ENCODE data around the gene AGAP3.

AGAP3 gene

DNA sequence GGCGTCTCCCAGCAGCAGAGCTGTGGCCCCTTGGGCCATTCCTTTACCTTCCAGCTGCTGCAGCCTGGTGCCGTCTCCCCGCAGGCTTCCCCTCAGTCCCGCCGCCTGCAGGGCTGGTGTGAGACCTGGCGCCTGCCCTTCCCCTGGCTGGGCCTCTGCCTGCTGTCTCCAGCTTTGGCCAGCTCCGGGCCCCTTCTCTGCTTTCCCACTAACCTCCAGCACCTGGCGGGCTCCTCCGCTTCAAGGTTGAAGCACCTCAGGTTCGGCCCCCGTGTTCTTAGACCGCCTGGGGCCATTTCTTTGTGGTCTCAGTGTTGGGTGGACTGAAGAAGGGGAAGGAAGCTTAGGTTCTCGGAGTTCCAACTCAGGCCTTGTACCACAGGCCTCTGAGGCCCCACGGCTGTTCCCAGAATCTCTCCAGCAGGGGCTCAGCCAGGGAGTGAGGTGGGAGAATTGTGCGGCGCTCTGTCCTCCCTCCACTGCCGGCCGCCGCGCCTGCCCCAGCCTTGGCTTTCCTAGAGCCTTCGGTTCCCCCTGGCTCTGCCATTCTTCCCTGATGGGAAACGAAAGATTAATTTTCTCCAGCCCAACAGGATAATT lies 50.9 kb downstream of the AGAP3 start:
- no peak for DNase-seq (ENCODE audit: low spot score)

DNA sequence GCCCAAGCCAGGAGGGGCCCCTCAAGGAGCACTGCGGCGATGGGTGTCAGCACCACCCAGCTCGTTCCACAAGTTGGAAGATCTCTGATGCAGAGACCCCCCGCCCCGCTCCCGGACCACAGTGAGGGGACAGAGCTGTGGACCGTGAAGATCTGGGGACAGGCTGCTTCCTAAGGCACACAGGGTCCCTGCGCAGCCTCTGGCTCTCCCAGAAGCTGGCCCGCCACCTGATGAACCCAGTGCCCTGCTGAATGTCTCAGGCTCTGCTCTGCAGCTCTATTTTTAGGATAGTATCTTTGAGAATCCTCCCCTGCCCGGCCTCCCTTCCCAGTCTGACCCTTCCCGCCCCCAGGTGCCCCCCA lies 51.5 kb downstream of the AGAP3 start:
- DNase-seq (ENCODE audit: low spot score): no peak

DNA sequence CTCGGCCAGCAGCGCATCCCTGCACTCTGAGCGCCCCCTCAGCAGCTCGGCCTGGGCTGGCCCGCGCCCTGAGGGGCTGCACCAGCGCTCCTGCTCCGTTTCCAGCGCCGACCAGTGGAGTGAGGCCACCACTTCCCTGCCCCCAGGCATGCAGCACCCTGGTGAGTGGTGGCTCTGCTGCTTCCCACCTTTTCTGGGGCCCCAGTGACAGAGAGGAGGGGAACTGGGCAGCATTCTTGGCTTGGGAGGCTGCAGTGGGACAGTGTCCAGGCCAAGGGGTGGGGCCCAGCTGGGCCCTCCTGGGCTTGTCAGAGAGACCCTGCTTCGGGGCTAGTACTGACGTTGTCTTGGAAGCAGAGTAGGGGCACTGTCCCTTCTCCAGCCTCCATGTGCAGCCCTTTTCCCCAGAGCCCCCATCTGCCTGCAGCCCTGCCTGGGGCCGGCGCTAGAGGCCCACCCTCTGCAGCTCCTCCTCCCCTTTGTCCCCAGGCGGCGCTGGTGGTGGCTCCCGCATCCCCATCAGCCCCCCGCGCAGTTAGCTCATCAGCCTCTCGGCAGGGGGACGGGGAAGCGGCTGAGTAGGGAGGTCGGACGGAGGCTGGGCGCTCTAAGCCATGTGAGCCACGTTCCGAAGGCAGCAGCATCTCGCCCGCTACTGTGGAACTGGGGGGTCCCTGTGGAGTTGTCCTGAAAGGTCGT lies 52.0 kb downstream of the AGAP3 start:
- no peak for DNase-seq (ENCODE audit: low spot score)

DNA sequence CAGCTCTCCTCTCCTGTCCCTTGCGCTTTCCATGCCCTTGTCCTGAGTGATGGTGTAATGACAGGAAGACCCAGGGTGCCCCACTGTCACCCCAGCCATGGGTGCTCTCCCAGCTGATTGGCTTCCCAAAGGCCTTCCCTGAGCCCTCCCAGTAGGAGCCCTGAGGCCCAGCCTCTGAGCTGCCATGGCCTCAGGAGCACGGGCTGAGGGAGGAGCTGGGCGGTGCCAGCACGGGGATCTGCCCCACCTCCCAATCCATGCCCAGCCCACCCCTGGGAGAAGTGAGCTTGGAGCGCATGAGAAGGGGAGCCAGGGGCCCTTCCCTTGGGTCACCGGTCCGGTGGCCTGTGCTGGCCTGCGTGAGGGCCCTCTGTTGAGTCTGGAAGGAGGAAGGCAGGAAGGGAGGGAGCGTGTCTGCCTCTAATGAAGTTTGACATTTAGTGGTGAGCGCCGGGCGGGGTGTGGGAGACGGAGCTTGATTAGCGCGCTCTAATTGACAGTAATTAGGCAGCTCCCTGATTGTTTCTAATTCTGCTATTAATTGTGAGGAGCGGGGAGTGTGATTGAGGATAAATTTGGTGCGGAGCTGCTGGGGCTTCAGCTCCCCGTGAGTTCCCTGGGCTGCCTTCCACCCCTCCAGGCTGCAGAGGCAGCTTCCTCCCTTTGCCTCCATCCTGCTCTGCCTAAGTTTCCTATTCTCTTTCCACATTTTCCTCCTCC lies 53.0 kb downstream of the AGAP3 start:
- no peak for DNase-seq (ENCODE audit: low spot score)

DNA sequence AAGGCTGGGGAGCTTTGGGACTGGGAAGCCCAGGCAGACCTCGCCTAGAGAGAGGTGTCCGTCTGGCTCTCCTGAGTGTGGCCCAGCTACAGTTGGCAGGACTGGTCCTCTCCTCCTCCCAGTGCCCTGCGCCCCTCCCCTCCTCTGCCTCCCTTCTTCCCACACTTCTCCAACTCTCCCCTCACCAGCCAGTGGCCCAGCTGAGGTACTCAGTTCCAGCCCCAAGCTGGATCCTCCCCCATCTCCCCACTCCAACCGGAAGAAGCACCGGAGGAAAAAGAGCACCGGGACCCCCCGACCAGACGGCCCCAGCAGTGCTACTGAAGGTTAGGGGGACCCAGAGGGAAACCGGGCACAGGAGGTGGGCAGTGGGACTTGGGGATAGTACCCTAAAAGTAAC lies 53.5 kb downstream of the AGAP3 start:
- DNase-seq (ENCODE audit: low spot score): no peak

DNA sequence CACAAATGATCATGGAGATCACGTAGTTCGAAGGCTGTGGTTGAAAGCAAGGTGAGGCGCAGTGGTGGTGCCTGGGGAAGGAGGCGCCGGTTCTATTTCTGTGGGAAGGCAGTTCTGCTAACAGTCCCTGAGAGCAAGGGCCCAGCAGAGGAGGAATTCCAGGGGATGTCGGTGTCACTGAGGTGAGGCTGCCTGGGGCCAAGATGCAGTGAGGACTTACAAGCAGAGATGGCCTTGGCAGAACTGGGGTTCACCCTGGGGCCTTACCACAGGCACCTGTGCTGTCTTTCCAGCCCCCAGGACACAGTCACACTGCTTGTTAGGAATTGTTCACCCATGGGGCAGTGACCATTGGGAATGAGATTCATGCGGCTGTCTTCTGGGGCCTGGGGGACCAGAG lies 54.6 kb downstream of the AGAP3 start:
- DNase-seq (ENCODE audit: low spot score): no peak

DNA sequence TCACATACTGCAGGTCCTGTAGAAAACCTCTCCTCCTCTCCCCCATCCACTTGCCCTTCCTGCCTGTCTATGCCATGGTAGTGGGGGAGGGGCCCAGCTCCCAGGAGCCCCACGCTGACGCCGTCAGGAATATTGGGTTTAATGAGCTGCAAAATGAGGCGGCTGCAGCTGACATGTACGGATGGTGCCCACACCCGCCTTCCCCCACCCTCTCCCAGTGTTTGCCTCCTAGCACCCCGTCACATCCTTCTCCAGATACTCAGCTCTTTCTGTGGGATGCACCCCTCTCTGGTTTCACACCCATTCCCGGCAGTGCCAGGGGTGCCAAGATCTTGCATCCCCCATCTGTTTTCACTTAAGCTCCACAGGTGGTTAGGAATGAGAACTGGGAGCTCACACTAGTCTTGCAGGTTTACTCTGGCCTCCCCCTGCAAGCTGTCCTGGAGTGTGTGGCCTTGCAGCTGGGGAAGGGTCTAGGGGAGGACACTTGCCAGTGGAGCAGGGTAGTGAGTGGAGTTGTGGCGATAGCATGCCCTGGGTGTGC lies 55.1 kb downstream of the AGAP3 start:
- no peak for DNase-seq (ENCODE audit: low spot score)

DNA sequence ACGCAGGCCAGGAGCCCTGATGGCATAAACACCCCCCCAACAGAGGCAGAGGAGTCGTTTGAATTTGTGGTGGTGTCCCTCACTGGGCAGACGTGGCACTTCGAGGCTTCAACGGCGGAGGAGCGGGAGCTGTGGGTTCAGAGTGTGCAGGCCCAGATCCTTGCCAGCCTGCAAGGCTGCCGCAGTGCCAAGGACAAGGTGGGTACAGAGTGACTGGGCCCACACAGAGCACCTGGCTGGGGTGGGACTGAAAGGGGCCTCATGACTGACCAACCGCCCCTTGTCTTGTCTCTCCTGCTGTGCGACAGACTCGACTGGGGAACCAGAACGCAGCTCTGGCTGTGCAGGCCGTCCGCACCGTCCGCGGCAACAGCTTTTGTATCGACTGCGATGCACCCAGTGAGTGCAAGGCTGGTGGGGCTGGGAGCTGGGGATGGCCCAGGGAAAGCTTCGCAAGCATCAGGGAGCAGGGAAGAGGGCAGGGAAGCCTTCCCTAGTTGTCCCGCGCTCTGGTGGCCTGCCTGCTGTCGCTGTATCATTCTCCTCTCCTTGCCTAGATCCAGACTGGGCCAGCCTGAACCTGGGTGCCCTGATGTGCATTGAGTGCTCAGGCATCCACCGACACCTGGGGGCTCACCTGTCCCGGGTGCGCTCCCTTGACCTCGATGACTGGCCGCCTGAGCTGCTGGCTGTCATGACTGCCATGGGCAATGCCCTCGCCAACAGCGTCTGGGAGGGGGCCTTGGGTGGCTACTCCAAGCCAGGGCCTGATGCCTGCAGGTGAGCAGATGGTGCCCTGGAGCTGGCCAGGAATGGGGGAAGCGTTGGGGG lies 55.8 kb downstream of the AGAP3 start:
- no peak for DNase-seq (ENCODE audit: low spot score)

DNA sequence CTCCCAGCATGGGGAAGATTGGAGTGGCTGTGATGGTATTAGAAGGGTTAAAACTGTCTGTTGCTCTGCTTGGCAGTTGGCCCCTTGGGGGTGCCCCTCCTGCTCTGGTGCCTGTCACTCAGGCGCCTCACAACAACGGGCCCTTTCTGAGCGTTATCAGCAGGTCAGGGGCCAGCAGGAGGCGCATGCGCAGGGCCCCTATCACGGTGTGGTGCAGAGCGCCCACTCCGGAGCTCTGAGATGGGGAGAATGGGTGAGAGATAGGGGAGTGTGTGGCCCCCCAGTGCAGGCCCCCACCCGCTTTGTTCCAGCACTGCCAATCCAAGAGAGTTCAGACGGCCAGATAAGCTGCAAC lies 56.4 kb downstream of the AGAP3 start:
- DNase-seq (ENCODE audit: low spot score): no peak

DNA sequence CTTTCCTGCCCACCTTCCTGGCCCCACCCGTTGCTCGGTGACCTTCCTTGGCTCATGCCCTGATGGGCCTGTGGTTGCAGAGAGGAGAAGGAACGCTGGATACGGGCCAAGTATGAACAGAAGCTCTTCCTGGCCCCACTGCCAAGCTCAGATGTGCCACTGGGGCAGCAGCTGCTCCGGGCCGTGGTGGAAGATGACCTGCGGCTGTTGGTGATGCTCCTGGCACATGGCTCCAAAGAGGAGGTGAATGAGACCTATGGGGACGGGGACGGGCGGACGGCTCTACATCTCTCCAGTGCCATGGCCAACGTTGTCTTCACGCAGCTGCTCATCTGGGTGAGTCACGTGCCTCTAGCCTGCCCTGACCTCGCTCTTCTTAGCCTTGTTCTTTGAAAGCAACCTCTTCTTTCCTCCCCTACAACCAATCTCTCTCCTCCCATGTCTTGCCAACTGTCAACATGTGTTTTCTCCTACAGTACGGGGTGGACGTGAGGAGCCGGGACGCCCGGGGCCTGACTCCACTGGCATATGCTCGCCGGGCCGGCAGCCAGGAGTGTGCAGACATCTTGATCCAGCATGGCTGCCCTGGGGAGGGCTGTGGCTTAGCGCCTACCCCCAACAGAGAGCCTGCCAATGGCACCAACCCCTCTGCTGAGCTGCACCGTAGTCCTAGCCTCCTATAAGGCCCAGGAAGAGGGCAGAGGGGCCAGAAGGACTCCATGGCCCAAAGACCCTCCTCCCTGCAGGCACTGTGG lies 57.2 kb downstream of the AGAP3 start:
- DNase-seq (ENCODE audit: low spot score): no peak

DNA sequence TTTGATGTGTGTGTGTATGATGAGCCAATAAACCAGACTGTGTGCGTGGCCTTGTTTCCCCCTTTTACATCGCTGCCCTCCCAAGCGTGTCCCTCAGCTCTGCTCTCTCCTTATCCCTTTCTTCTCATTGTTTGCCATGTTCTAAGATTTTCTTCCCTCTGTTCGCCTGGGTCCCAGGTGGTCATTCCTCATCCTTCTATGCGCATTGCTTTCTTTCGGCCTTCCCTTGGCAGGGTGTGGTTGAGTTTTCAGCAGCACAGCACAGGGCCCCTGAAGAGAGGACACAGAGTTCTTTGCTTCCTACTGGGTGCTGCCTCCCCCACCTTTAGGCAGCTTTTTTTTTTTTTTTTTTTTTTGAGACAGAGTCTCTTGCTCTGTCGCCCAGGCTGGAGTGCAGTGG lies 58.1 kb downstream of the AGAP3 start:
- no peak for DNase-seq (ENCODE audit: low spot score)

DNA sequence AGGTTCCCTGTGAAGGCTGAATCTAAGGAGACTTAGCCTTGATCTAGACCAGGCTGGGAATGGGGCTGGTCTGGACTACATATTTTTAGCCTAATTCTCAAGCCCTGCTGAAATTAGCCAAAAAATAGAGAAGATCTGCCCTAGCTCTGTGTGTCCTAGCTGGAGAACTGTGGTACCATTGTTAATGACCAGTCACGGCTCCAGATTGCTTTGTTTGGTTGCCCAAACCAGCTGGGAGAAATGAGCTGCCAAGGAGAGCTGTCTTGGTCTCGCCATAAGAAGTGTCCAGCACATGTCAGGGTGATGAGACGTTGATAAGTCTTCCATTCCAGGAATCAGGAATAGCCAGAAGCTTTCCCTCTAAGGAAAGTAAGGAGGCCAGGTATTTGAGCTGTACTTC lies 60.5 kb downstream of the AGAP3 start:
- no peak for DNase-seq (ENCODE audit: low spot score)

DNA sequence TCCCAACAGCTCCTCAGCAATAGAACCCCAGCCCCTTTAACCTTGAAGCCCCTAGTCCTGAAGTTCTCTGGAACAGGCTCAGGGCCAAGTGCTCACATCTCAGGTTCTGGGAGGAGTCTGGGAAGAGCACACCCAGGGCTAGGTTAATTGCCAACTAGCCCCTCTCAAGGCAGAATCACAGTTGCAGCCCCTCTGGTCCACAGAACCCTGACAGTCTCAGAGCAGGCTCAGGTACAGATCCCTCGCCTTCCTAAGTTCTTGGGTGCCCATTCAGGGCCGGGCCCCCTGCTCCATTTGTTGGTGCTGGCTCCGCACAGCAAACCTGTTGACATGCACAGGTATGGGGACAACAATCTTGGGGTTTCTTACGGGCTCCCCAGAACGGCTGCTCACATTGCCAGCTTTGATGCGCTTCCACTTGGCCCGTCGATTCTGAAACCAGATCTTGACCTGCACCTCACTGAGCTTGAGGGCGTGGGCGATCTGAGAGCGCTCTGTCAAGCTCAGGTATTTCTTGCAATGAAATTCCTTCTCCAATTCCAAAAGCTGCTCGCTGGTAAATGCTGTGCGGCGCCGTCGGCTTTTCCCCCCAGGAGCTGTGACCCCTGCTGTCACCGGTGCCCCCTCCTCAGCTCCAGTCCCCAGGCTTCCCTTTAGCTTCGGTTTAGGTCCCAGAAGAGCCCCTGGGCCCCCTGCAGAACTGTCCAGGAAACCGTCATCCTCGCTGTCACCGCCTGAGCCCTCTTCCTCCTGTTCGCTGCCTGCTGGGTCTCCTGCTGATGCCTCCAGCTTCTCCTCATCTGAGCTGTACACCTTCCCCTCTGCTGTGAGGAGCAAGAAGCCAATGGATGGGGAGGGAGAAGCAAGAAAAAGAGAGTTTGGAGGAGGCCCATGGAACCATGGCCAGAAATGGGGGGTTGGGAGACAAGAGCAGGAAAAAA lies 62.3 kb downstream of the AGAP3 start:
- no peak for DNase-seq (ENCODE audit: low spot score)

DNA sequence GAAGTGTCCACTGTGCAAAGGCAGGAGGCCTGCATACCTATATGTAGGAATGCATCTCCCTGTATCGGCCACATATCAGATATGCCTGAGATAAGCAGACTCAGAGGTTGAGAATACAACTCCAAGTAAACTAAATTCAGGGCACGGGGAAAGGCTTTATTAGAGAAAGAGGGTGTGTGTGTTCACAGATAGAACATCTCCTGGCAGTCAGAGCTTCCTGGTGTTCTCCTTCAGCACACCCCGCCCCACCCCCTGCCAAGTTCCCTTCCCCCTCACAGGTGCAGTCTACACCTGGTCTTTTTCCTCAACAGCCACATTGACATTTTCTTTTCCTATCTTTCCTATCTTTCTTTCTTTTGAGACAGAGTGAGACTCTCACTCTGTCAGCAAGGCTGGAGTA lies 64.1 kb downstream of the AGAP3 start:
- DNase-seq (ENCODE audit: low spot score): no peak

DNA sequence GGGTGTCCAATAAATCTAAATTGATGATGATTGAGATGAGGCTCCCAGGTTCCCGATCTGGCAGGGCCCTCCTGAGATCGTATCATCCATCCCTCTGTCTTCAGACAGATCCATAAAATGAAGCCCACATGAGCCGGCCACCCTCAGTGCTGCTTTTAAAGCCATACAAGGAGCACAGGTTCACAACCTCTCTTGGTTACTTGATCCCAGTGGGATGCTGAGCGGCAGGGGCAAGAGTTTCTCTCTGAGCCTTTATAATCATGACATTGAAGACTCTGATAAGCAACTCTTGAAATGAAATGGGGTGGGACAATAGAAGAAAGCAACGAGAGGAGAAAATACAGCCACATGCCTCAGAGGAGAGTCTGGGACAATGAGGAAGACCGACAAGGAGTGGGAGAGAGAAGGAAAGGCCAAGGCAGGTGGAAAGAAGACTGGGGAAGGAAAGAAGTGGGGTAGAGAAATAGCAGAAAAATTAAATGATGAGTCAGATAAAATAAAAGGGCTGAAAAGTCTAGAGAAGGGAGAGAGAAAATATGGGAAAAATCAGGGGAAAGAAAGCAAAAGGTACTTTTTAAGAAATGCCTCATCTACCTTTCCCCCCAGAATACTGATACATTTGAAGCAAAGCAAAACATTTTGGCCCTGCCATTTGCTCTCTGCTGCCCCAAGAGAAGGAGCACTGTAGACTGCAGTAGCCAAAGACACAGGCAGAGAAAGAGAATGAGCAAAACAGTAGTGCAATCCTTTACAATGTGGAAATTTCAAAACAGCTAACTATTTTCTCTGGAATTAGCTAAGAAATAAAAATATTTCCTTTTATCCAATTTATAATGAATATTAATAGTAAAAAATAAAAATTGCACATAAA lies 66.6 kb downstream of the AGAP3 start:
- DNase-seq (ENCODE audit: low spot score): no peak

DNA sequence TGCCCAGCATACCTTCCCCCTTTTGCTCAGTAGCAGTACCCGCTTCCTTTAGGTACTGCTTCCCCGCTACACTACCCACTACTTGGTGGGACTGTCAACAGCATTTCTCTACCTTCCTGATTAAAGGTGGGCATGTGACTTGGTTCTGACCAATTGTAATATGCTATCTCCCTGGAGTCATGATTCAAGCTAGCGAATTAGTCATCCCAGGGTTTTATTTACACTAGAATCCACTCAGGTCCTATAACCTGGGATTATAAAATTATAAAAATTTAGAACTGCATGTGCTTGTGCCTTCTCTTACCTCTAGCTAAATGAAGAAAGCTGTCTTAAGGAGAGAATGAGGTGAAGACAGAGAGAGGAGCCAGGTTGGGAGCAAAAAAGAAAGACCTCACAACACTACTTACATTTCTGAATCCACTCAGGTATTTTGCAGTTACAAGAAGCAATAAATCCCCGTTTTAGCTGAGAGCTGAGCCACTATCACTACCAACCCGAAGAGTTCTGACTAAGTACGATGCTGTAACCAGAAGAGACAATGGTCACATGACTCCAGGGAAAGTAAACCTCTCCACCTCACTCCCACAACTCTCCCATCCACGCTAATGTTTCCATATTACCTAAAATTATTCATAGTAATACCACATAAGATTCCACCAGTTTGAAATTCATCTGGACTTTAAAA lies 71.5 kb downstream of the AGAP3 start:
- DNase-seq (ENCODE audit: low spot score): no peak

DNA sequence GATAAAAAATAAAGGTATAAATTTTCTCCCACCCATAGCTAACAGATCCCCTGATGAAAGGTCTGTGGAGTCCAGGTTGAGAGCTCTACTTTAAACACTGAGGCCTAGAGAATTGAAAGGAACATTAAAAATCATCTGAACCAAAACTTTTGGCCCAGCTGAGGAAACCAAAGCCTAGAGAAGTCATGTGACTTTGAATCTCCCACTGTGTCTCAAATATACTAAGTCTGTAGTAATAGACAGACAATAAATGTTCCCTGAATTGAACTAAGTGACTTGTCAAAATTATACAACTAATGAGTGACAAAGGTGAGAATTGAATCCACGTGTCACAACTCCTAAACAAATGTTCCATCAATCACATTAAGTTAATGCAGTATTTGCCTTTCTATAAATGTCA lies 75.5 kb downstream of the AGAP3 start:
- DNase-seq (ENCODE audit: low spot score): no peak

DNA sequence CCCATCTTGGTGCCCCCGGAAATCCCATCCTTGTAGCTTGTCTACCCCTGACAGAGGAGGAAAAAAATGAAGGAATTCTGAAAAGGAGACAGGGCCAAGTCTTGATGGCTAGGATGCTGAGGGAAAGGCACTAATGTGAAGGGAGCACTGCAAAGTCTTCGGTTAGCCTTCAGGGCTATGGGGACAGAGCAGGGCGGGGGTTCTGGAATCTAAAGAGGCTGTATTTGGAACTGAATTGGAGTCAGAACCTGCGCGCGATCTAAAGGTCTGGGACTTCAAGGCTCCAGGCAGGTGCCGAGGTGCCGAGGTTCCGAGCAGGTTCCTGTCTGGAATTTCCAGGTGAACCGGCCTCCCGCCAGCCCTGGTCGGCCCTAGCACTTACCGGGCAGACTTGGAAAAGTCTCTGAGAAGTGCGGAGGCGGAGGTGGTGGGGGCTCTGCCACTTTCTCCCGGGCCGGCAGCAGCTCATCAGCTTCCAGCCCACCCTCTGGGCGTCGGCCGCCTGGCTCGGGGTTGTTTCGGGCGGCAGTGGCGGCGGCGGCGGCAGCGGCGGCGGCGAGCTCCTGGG lies 80.4 kb downstream of the AGAP3 start:
- DNase-seq (ENCODE audit: low spot score): no peak

Measured in CD4-positive, alpha-beta T cell treated with Interleukin-2 at 100 ng/mL for 4 hours (primary cell).